ENCODE measurements around the gene PLPPR3.

Gene PLPPR3

GRCh38 chr19:793806-794205, 27.9 kb downstream of the PLPPR3 start:
- no peak for TF ChIP-seq TAF1 (IDR thresholded peaks at IDR 0.05; ENCODE audit: borderline replicate concordance, insufficient read depth, low read length)
- no peak for TF ChIP-seq FOXP2 (optimal IDR thresholded peaks at IDR 0.05; ENCODE audit: borderline replicate concordance, extremely low read depth, extremely low read length, insufficient read depth)
- no peak for TF ChIP-seq POLR2AphosphoS5 (IDR thresholded peaks at IDR 0.05; ENCODE audit: low read depth, low read length)
- no peak for TF ChIP-seq REST (IDR thresholded peaks at IDR 0.05; ENCODE audit: insufficient read depth in 1 of 2, low read depth in 2 of 2, low read length in 2 of 2)
- no peak for TF ChIP-seq SIN3A (IDR thresholded peaks at IDR 0.05; ENCODE audit: borderline replicate concordance, insufficient read depth, low read length)

GRCh38 chr19:792306-792885, 29.4 kb downstream of the PLPPR3 start:
- TF ChIP-seq SIN3A (IDR thresholded peaks at IDR 0.05; ENCODE audit: borderline replicate concordance, insufficient read depth, low read length) = no peak
- TF ChIP-seq POLR2AphosphoS5 (IDR thresholded peaks at IDR 0.05; ENCODE audit: low read depth, low read length) = no peak
- no peak for TF ChIP-seq FOXP2 (optimal IDR thresholded peaks at IDR 0.05; ENCODE audit: borderline replicate concordance, extremely low read depth, extremely low read length, insufficient read depth)
- no peak for TF ChIP-seq REST (IDR thresholded peaks at IDR 0.05; ENCODE audit: insufficient read depth in 1 of 2, low read depth in 2 of 2, low read length in 2 of 2)
- no peak for TF ChIP-seq TAF1 (IDR thresholded peaks at IDR 0.05; ENCODE audit: borderline replicate concordance, insufficient read depth, low read length)

GRCh38 chr19:791567-792305, 30.0 kb downstream of the PLPPR3 start:
- no peak for TF ChIP-seq TAF1 (IDR thresholded peaks at IDR 0.05; ENCODE audit: borderline replicate concordance, insufficient read depth, low read length)
- TF ChIP-seq REST (IDR thresholded peaks at IDR 0.05; ENCODE audit: insufficient read depth in 1 of 2, low read depth in 2 of 2, low read length in 2 of 2) = no peak
- TF ChIP-seq FOXP2 (optimal IDR thresholded peaks at IDR 0.05; ENCODE audit: borderline replicate concordance, extremely low read depth, extremely low read length, insufficient read depth) = no peak
- no peak for TF ChIP-seq SIN3A (IDR thresholded peaks at IDR 0.05; ENCODE audit: borderline replicate concordance, insufficient read depth, low read length)
- TF ChIP-seq POLR2AphosphoS5 (IDR thresholded peaks at IDR 0.05; ENCODE audit: low read depth, low read length) = no peak

GRCh38 chr19:791007-791566, 30.7 kb downstream of the PLPPR3 start:
- TF ChIP-seq FOXP2 (optimal IDR thresholded peaks at IDR 0.05; ENCODE audit: borderline replicate concordance, extremely low read depth, extremely low read length, insufficient read depth) (no peak), SIN3A (IDR thresholded peaks at IDR 0.05; ENCODE audit: borderline replicate concordance, insufficient read depth, low read length) (no peak), REST (IDR thresholded peaks at IDR 0.05; ENCODE audit: insufficient read depth in 1 of 2, low read depth in 2 of 2, low read length in 2 of 2) (no peak), TAF1 (IDR thresholded peaks at IDR 0.05; ENCODE audit: borderline replicate concordance, insufficient read depth, low read length) (no peak), POLR2AphosphoS5 (IDR thresholded peaks at IDR 0.05; ENCODE audit: low read depth, low read length) (no peak)

Measured in PFSK-1 (cell line).